Ishikawa (cell line): ENCODE measurements around the gene PRKN.

Experiments
- CEBPB ChIP-seq: IDR thresholded peaks from 2 replicates; pipeline ENCODE4 v1.6.1; 2012
- CREB1 ChIP-seq: IDR thresholded peaks from 2 replicates; pipeline ENCODE4 v1.6.1; 2012; ENCODE audit warnings: low read depth
- EGR1 ChIP-seq: IDR thresholded peaks from 2 replicates; pipeline ENCODE4 v1.6.1; 2012
- EP300 ChIP-seq: IDR thresholded peaks from 2 replicates; pipeline ENCODE4 v1.6.1; 2012; ENCODE audit warnings: borderline replicate concordance
- FOXM1 ChIP-seq: IDR thresholded peaks from 2 replicates; pipeline ENCODE4 v1.6.1; 2012; ENCODE audit warnings: low read depth, borderline replicate concordance
- NFIC ChIP-seq: IDR thresholded peaks from 2 replicates; pipeline ENCODE4 v1.6.1; 2012
- RAD21 ChIP-seq: IDR thresholded peaks from 2 replicates; pipeline ENCODE4 v1.6.1; 2012; ENCODE audit warnings: low read depth
- TAF1 ChIP-seq: IDR thresholded peaks from 2 replicates; pipeline ENCODE4 v1.6.1; 2012; ENCODE audit warnings: low read depth, mild to moderate bottlenecking
- TCF12 ChIP-seq: IDR thresholded peaks from 2 replicates; pipeline ENCODE4 v1.6.1; 2012; ENCODE audit warnings: low read depth
- TEAD4 ChIP-seq: IDR thresholded peaks from 2 replicates; pipeline ENCODE4 v1.6.1; 2012
- YY1 ChIP-seq: IDR thresholded peaks from 2 replicates; pipeline ENCODE4 v1.6.1; 2012; ENCODE audit warnings: low read depth
- ZBTB7A ChIP-seq: IDR thresholded peaks from 2 replicates; pipeline ENCODE4 v1.6.1; 2012; ENCODE audit warnings: low read depth
- TF ChIP-seq, protein P1 (sequence below): IDR thresholded peaks from 2 replicates; pipeline ENCODE4 v1.6.1; 2012
- TF ChIP-seq, protein P2 (sequence below): IDR thresholded peaks from 2 replicates; pipeline ENCODE4 v1.6.1; 2012; ENCODE audit warnings: low read depth, mild to moderate bottlenecking
- TF ChIP-seq, protein P3 (sequence below): IDR thresholded peaks from 2 replicates; pipeline ENCODE4 v1.6.1; 2012

PRKN gene

DNA sequence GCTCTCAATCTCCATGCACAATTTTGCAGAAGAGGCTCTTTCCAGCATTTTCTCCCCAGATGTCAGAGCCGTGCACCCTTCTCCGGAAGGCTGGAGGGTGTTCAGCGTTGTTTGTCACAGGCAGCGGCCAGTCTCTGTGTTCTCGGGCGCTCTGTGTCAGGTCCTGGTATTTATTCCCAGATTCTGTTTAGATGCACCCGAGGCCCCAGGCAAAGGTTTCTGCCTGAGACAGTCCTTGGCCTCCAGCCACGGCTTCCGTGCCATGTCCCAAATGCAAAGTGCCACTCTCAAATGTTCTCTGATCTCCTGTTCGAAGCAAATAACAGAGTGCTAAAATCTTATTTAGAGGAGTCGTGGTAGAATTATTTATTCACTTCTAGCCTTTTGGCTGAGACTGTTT, 1313.4 kb downstream of the PRKN start:
- TF ChIP-seq, protein P1, sequence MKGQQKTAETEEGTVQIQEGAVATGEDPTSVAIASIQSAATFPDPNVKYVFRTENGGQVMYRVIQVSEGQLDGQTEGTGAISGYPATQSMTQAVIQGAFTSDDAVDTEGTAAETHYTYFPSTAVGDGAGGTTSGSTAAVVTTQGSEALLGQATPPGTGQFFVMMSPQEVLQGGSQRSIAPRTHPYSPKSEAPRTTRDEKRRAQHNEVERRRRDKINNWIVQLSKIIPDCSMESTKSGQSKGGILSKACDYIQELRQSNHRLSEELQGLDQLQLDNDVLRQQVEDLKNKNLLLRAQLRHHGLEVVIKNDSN: no peak
- TF ChIP-seq CEBPB (no peak), EP300 (no peak), CREB1 (no peak), ZBTB7A (no peak), TEAD4 (no peak), NFIC (no peak), EGR1 (no peak), FOXM1 (no peak), TAF1 (no peak), YY1 (no peak), TCF12 (no peak), RAD21 (no peak)
- TF ChIP-seq, protein P2, sequence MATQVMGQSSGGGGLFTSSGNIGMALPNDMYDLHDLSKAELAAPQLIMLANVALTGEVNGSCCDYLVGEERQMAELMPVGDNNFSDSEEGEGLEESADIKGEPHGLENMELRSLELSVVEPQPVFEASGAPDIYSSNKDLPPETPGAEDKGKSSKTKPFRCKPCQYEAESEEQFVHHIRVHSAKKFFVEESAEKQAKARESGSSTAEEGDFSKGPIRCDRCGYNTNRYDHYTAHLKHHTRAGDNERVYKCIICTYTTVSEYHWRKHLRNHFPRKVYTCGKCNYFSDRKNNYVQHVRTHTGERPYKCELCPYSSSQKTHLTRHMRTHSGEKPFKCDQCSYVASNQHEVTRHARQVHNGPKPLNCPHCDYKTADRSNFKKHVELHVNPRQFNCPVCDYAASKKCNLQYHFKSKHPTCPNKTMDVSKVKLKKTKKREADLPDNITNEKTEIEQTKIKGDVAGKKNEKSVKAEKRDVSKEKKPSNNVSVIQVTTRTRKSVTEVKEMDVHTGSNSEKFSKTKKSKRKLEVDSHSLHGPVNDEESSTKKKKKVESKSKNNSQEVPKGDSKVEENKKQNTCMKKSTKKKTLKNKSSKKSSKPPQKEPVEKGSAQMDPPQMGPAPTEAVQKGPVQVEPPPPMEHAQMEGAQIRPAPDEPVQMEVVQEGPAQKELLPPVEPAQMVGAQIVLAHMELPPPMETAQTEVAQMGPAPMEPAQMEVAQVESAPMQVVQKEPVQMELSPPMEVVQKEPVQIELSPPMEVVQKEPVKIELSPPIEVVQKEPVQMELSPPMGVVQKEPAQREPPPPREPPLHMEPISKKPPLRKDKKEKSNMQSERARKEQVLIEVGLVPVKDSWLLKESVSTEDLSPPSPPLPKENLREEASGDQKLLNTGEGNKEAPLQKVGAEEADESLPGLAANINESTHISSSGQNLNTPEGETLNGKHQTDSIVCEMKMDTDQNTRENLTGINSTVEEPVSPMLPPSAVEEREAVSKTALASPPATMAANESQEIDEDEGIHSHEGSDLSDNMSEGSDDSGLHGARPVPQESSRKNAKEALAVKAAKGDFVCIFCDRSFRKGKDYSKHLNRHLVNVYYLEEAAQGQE: no peak
- TF ChIP-seq, protein P3, sequence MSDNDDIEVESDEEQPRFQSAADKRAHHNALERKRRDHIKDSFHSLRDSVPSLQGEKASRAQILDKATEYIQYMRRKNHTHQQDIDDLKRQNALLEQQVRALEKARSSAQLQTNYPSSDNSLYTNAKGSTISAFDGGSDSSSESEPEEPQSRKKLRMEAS: no peak

DNA sequence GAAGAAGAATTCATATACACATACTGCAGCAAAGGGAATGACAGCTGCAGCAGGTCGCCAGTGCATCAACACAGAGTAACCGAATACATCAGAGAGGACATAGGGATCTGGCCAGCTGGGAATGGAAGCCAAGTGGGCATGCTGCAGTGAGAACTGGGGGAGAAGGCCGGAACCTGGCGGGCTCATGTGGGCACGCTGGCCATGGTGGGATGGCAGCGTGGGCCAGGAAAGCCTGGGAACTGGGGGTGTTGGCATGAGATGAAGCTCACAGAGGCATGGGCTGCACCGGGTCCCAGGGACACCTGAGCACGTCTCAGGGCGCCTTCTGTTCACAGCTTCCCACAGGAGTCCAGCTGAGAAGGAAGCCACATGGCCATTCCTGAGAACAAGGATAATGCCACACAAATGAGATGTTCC, 1314.2 kb downstream of the PRKN start:
- TF ChIP-seq TEAD4 (no peak), RAD21 (no peak)
- TF ChIP-seq, protein P2: no peak

DNA sequence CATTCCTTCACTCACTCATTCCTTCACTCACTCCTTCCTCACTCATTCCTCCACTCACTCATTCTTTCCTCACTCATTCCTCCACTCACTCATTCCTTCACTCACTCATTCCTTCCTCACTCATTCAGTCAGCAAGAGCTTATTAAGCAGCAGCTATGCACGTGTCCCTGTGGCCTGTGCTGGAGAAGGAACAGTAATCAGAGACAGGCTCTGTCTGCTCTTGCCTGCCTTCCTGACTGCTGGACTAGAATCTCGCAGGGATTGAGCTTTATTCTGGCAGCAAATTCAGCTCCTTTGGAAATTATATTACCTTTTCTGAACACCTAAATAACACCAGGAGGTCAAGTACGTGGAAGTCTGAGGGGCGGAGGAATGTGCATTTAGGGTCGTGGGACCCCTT, 1314.8 kb downstream of the PRKN start:
- TF ChIP-seq RAD21: no peak
- TF ChIP-seq YY1: no peak
- TF ChIP-seq TAF1: no peak
- TF ChIP-seq, protein P1: no peak
- no peak for TF ChIP-seq CREB1
- no peak for TF ChIP-seq EGR1
- TF ChIP-seq EP300: no peak
- TF ChIP-seq, protein P3: no peak
- no peak for TF ChIP-seq ZBTB7A
- TF ChIP-seq FOXM1: no peak
- TF ChIP-seq, protein P2: no peak
- no peak for TF ChIP-seq NFIC
- TF ChIP-seq TEAD4: no peak
- TF ChIP-seq TCF12: no peak
- TF ChIP-seq CEBPB: no peak

DNA sequence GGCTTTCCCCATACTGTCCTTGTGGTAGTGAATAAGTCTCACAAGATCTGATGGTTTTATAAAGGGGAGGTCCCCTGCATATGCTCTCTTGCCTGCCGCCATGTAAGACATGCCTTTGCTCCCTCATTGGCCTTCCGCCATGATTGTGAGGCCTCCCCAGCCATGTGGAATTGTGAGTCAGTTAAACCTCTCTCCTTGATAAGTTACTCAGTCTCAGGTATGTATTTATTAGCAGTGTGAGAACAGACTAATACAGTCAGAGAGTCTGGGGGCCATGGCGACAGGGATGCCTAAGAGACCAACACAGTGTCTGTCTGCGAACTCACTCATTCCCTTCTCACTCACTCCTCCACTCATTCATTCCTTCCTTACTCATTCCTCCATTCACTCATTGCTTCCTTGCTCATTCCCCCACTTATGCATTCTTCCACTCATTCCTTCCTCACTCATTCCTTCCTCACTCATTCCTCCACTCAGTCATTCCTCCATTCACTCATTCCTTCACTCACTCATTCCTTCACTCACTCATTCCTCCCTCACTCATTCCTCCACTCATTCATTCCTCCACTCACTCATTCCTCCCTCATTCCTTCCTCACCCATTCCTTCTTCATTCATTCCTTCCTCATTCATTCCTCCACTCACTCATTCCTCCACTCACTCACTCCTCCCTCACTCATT, 1316.2 kb downstream of the PRKN start:
- TF ChIP-seq RAD21 (no peak), CREB1 (no peak), FOXM1 (no peak), TCF12 (no peak), TEAD4 (no peak)
- TF ChIP-seq, protein P2: no peak
- TF ChIP-seq, protein P3: no peak
